ENCODE results near the gene UVSSA. TPM values are rescaled to one million over a fixed set of nuclear protein-coding genes. Genes with fewer than 3 reads are reported as not detected.

UVSSA gene
- total and polyA plus RNA-seq, 2 donors (not counting 1 experiment from before 2014, with no cell fraction given): 4.6 to 7.6 TPM

DNA sequence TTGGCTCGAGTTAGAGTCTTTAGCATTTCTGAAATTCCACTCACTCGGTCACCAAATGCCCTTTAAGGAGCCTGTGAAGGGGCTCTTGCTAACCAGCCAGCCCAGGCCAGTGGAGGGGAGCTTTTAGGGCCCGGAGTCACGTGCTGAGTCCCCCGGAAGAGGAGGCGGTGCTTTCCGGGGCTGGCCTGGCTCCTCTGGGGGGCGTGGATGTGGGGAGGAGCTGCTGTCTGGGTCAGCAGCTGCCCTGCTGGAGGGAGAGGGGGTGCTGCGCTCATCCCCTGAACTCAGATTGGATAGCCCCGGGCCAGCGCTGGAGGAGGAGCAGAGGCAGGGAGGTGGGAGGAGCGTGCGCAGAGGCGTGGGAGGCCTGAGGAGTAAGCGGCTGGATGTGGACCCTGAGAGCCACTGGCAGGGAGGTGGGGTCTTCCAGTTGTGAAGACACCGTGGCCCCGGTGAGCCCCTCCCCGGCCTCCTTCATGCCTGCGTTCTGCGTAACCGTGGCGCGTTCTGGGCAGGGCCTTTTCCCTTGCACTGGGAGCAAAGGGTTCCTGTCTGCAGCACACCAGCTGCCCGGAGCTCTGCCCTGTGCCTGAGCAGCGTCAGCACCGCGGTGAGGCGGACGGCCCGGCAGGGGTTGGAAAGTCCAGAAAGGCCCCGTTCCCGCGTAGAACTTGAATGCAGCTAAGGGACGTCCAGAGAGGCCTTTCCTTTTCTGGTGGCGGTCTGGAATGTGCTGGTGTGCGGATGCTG lies 37.6 kb upstream of the UVSSA start:
- H4K20me1 ChIP-seq (ENCODE audit: control insufficient read depth, extremely low read depth, insufficient read depth, low read length): no peaks in the 10 kb centered on the region
- no peaks in the 10 kb centered on the region for H3K9me3 ChIP-seq (ENCODE audit: control insufficient read depth, insufficient read depth, low read depth, low read length)
- peak overlapping the region; percentile 32 for H2AFZ ChIP-seq (ENCODE audit: low read length)
- peaks cover 11% of the 10 kb centered on the region for H3K36me3 ChIP-seq (ENCODE audit: control insufficient read depth, insufficient read depth, low read length)
- H3K4me2 ChIP-seq (ENCODE audit: extremely low read depth, insufficient read depth, low read length): peak overlapping the region; percentile 94
- peaks cover 68% of the 10 kb centered on the region for H3K79me2 ChIP-seq (ENCODE audit: control insufficient read depth, insufficient read depth, low read length)
- TF ChIP-seq EZH2 (IDR thresholded peaks at IDR 0.05; ENCODE audit: low read length, missing control alignments): no peak
- TF ChIP-seq, protein P1, sequence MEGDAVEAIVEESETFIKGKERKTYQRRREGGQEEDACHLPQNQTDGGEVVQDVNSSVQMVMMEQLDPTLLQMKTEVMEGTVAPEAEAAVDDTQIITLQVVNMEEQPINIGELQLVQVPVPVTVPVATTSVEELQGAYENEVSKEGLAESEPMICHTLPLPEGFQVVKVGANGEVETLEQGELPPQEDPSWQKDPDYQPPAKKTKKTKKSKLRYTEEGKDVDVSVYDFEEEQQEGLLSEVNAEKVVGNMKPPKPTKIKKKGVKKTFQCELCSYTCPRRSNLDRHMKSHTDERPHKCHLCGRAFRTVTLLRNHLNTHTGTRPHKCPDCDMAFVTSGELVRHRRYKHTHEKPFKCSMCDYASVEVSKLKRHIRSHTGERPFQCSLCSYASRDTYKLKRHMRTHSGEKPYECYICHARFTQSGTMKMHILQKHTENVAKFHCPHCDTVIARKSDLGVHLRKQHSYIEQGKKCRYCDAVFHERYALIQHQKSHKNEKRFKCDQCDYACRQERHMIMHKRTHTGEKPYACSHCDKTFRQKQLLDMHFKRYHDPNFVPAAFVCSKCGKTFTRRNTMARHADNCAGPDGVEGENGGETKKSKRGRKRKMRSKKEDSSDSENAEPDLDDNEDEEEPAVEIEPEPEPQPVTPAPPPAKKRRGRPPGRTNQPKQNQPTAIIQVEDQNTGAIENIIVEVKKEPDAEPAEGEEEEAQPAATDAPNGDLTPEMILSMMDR (conservative IDR thresholded peaks at IDR 0.05 in 1 of 2, IDR thresholded peaks at IDR 0.05 in 1 of 2; ENCODE audit: low read depth in 1 of 2, low read length in 2 of 2): no peak
- peak overlapping the region; percentile 84 for H3K27ac ChIP-seq (ENCODE audit: insufficient read depth, low read length)
- H3K4me1 ChIP-seq (ENCODE audit: control insufficient read depth, extremely low read depth, insufficient read depth, low read length): peaks cover 10% of the 10 kb centered on the region
- no peaks in the 10 kb centered on the region for H3K27me3 ChIP-seq (ENCODE audit: control insufficient read depth, insufficient read depth, low read length)
- peak overlapping the region; percentile 38 to 65 (median 64) for H3K4me3 ChIP-seq (replicated peaks in 1 of 4; ENCODE audit: control extremely low read depth in 1 of 4, insufficient read depth in 1 of 4, low read depth in 3 of 4, low read length in 4 of 4)
- peak; percentile 93 to 94 for DNase-seq (ENCODE audit: low read depth in 2 of 2)
- peak overlapping the region; percentile 61 for H3K9ac ChIP-seq (ENCODE audit: insufficient read depth, low read length)

DNA sequence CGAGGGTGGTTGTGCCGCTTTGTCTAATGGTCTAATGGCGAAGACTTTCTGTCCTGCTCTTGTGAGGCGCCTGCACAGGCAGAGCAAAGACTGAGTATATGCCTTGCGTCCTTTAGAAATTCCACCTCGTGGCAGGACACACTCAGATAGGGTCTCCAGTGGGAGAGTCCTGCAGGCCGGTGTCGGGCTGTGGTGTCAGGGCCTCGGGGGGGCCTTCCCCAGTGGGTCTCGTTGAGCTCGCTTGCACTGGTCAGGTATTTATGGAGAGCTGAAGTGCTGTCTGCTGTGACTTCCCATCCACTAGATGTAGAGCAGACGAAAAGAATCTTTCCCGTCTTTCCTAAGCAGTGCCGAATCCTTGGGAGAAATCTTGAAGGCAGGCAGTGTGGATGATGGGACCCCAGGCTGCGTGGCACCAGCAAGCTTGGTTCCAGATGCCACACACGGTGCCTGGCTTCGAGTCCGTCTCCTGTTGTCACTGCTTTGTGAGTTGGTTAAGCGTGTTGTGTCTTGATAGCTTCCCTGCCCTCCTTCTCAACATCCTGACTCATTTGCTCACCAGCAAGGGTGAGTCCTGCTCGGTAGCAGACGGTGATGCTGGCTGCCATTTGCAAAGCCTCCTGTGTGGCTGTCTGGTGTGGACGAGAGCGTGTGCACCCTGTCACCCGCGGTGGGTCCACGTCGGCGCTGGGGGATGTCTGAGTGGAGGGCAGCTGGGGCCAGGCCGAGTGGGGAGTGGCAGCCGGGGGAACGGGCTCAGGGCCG lies 36.8 kb upstream of the UVSSA start:
- Histone ChIP-seq H3K36me3 (ENCODE audit: control insufficient read depth, insufficient read depth, low read length) (peaks cover 11% of the 10 kb centered on the region), H3K27me3 (ENCODE audit: control insufficient read depth, insufficient read depth, low read length) (no peaks in the 10 kb centered on the region), H3K9me3 (ENCODE audit: control insufficient read depth, insufficient read depth, low read depth, low read length) (no peaks in the 10 kb centered on the region), H3K4me2 (ENCODE audit: extremely low read depth, insufficient read depth, low read length) (peak overlapping the region; percentile 94), H3K9ac (ENCODE audit: insufficient read depth, low read length) (peak overlapping the region; percentile 61), H3K27ac (ENCODE audit: insufficient read depth, low read length) (peak overlapping the region; percentile 84), H3K79me2 (ENCODE audit: control insufficient read depth, insufficient read depth, low read length) (peaks cover 65% of the 10 kb centered on the region), H3K4me3 (replicated peaks in 1 of 4; ENCODE audit: control extremely low read depth in 1 of 4, insufficient read depth in 1 of 4, low read depth in 3 of 4, low read length in 4 of 4) (peak overlapping the region; percentile 38 to 65 (median 64)), H4K20me1 (ENCODE audit: control insufficient read depth, extremely low read depth, insufficient read depth, low read length) (no peaks in the 10 kb centered on the region), H3K4me1 (ENCODE audit: control insufficient read depth, extremely low read depth, insufficient read depth, low read length) (peaks cover 10% of the 10 kb centered on the region), H2AFZ (ENCODE audit: low read length) (no peak overlapping the region)
- DNase-seq (ENCODE audit: low read depth in 2 of 2): no peak
- TF ChIP-seq, protein P1 (conservative IDR thresholded peaks at IDR 0.05 in 1 of 2, IDR thresholded peaks at IDR 0.05 in 1 of 2; ENCODE audit: low read depth in 1 of 2, low read length in 2 of 2): no peak
- no peak for TF ChIP-seq EZH2 (IDR thresholded peaks at IDR 0.05; ENCODE audit: low read length, missing control alignments)

Data from fibroblast of lung (primary cell).